Hypothalamus (tissue), 51 donors: ENCODE results near the gene TAAR8.
"Not testable (repeated sequence)": the region's sequence is repeated elsewhere in the genome, so short reads cannot be mapped to it uniquely, and the experiment has no call there.

Experiments
- DNase-seq, 51 donors: peaks; one replicate each; lab custom pipeline; 2025; lab: John Stamatoyannopoulos, UW

The TAAR8 gene

GRCh38 chr6:132537977-132538376 lies 14.5 kb upstream of the TAAR8 start, which contains the start of gene TAAR9:
Gene TAAR9 (plus strand): TSS chr6:132538277. CDS start chr6:132538290, 13 bp downstream.
- DNase-seq: no peak

GRCh38 chr6:132544826-132545225 lies 7.6 kb upstream of the TAAR8 start:
- DNase-seq: no peak

GRCh38 chr6:132548746-132549463 lies 3.6 kb upstream of the TAAR8 start:
- no peak for DNase-seq

DNA sequence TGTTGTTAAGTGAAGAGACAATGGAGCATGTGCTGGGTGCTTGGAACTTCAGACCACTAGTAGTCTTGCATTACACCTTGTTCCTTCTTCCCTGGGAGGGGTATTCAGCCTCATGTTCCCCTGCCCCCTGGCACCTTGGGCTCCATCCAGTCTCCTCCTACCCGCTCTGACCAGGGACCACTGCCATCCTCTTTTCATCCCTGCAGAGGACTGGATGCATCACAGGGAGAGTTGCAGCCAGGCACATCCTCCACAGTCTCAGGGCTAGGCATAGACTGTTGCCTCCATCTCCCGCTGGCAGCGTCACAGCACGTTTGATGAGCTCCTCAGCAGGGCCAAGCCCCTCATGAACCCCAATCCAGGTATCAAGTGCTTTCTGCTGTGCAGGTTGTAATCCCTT lies 1.3 kb upstream of the TAAR8 start:
- no peak for DNase-seq

GRCh38 chr6:132560087-132560486 lies 7.6 kb downstream of the TAAR8 start:
- DNase-seq: not testable (repeated sequence)

GRCh38 chr6:132566404-132566803 lies 13.9 kb downstream of the TAAR8 start:
- DNase-seq: no peak

GRCh38 chr6:132567566-132567965 lies 15.1 kb downstream of the TAAR8 start:
- DNase-seq: peak in 1 of 51 donors; percentile 1

DNA sequence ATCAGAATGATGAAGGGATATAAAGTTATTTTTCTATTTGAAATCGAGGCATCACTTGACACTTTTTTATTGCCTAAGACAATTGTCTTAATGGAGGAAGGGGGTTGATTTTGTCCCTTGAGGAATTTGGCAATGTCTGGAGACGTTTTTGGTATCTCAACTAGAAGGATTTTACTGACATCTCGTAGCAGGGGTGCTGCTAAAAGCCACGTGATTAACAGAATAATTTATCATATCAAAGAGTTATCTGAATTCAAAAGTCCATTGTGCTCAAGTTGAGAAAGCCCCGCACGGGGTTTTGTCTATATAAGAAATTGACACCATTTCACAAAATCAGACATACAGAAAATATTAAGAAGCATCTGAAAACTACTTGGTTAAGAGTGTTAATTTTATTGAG lies 16.1 kb downstream of the TAAR8 start:
- peak in 2 of 51 donors; percentile 5 to 26 for DNase-seq

DNA sequence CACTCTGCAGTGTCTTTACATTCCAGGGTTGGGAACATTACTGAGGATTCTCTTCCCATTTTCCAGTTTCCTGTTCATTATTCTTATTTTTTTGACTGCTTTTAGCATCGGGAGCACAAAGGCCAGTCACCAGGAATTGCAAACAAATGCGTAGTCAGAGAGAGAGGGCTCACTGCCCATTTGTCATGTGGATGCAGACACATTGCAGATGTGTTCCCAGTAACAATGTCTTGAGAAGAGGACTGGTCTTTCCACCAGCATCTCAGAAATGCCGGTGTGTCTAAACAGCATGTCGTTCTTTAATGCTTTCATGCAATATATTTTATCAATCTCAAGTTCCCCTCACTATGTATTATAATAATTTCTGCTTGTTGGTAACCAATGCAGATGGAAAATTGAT lies 16.7 kb downstream of the TAAR8 start:
- peak in 32 of 51 donors; percentile 1 to 80 (median 38) for DNase-seq

DNA sequence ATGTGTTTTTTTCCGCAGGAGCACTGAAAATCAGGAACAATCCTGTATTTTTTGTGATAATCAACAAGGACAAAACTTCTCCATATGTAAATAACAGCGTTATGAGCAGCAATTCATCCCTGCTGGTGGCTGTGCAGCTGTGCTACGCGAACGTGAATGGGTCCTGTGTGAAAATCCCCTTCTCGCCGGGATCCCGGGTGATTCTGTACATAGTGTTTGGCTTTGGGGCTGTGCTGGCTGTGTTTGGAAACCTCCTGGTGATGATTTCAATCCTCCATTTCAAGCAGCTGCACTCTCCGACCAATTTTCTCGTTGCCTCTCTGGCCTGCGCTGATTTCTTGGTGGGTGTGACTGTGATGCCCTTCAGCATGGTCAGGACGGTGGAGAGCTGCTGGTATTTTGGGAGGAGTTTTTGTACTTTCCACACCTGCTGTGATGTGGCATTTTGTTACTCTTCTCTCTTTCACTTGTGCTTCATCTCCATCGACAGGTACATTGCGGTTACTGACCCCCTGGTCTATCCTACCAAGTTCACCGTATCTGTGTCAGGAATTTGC lies 17.8 kb downstream of the TAAR8 start, which contains the start of gene TAAR6:
Gene TAAR6, plus strand, starts transcription at position 102 of the 557 bp plus-strand sequence. Its CDS starts 0 bp downstream, at position 102.
- DNase-seq: peak in 34 of 51 donors; percentile 3 to 68 (median 28)

GRCh38 chr6:132571774-132572173 lies 19.3 kb downstream of the TAAR8 start:
- no peak for DNase-seq

GRCh38 chr6:132584698-132585097 lies 32.2 kb downstream of the TAAR8 start:
- DNase-seq: no peak

DNA sequence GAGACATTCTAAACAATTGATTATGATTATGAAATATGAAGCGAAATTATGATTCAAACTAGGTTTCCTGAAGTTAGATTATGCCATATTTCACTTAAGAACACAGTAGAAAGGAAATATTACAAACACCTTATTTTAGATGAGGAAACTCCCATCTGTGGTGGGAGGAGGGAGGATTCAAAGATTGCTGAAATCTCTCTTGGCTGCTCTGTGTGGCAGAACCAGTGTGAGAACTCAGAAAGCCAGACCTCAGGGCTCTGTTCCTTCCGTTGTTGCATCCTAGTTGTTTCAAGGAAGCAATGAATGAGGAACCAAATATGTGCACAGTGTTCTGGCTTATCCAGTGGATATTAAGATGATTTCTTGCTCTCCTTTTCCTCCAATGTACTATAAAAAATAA lies 35.0 kb downstream of the TAAR8 start:
- no peak for DNase-seq

DNA sequence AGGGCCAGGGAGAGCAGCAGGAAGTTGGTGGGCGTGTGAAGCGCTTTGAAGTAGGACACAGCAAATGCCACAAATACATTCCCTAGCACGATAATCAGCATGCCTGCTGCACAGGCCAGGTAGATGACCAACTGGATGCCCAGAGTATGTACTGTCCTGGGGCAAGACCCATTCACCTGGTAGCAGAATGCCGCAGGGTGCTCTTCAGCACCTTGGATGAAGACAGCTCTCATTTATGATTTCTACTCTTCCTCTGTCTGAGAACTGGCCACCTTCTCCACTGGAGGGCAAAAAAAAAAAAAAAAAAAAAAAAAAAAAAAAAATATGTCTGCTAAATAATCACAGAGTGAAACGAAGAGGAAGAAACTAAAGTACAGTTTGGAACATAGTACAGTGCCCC lies 37.0 kb downstream of the TAAR8 start, which contains the start of gene TAAR5:
Gene TAAR5, minus strand, starts transcription at position 288 of the 400 bp plus-strand sequence. Its CDS starts 55 bp downstream, at position 233.
- no peak for DNase-seq

- DNase-seq: no peak
Observed at GRCh38 chr6:132590362-132590761, 37.9 kb downstream of the TAAR8 start.

GRCh38 chr6:132592855-132593254 lies 40.4 kb downstream of the TAAR8 start:
- no peak for DNase-seq

- DNase-seq: no peak
Observed at GRCh38 chr6:132596201-132596600, 43.7 kb downstream of the TAAR8 start.

DNA sequence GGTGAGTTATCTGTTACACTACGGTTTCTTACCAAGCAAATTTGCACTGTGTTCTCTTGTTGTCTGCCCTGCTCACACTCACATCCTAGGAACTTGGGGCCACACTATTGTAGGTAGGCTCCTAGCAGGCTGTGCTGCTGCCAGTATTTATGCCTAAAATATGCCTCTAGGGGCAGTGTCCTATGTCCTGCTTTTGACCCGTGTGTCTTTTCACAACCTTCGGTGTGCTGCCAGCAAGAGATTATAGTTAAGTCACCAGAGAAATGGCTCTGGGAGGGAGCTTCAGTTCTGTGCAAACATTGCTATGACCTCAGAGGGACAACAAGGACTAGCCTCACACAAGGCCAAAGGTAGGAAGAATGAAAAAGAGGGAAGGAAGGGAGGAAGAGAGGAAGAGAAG lies 46.0 kb downstream of the TAAR8 start:
- no peak for DNase-seq

DNA sequence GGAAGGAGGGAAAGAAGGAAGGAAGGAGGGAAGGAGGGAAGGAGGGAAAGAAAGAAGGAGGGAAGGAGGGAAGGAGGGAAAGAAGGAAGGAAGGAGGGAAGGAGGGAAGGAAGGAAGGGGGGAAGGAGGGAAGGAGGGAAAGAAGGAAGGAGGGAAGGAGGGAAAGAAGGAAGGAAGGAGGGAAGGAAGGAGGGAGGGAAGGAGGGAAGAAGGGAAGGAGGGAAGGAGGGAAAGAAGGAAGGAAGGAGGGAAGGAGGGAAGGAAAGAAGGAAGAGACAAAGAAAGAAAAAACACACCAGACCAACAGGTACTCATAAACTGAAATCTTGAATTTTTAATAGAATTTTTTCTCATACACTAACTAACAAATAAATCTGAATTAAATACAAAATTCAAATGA lies 48.4 kb downstream of the TAAR8 start:
- not testable (repeated sequence) for DNase-seq
